Activated CD8-positive, alpha-beta memory T cell treated with anti-CD3 and anti-CD28 coated beads for 24 hours (primary cell): ENCODE data around the gene SOX6.
"Not testable (repeated sequence)": the region's sequence is repeated elsewhere in the genome, so short reads cannot be mapped to it uniquely, and the experiment has no call there.

Experiments
- DNase-seq: peaks from one replicate; pipeline ENCODE4 v3.0.0-alpha.2; 2020

Gene SOX6

DNA sequence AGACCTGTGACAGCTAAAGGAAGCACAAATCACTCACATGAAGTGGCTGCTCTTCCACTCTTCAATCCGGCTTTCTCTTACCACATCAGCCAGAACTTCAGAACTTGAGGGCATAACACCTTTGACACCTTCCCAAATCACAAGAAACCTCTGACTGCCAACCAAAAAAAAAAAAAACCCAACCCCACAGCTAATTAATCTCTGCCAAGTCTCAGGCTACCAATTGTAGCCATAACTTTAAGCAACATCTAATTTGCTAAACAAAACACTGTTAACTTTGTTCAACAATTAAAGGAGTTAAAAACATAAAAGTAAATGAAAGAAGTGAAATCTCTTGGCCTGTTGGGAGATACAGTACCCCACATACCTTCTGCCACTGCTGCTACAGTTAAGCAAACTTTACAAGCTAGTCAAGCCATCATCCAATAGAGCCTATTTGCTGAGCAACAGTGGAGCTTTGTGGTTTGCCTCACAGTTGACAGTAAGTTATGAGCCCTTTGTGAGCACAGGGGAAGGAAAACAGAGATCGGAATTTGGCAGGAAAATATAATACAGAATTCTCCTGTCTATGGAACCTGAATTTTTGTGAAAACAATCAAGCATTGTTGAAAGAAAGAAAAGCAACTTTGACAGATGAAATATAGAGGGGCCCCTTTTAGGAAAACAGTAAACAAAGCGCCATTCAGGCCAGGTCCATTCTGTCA lies at the start of gene SOX6:
SOX6 (minus strand) TSS at position 490 of the 704 bp plus-strand sequence. CDS start 15,298 bp downstream, outside the sequence.
- DNase-seq: no peak

DNA sequence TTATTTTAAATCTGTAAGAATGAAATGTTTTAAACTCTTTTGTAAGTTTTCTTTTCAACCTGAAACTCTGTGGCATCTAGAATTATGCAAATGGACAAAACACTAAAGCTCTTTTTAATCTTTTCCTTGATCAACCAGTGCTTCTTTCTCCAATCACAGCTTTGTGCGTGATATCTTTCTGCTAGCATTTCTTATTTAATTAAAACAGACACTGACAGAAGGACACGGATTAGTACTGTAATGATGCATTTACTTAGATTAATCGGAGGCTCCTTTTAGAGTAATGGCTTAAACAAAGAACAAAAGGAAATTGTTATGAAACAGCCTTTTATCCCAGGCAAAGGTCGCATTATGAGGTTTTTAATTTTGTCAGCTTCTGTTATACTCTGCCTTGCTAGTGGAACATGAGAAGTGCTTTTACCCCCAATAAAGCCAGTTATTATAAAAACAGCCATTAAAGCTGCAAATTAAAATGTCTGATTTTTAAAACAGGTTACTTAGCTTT lies 48.5 kb upstream of the SOX6 start:
- no peak for DNase-seq

DNA sequence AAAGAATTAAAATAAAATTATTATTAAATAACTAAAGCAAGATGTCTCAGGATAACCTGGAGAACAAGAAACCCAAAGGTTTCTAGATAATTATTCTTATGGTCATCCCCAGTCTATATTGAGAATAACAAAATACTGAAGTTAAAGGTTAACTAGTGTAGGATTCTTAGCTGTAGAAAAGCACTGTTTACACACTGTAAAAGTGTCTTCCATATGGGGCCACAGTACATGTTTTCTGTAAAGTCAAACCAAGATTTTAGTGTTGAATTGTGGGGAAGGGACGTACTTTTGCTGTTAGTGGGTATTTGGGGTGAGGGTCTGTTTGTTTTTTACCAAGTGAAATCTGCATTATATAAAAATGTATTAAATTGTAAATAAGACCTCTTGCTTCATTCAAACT lies 47.5 kb upstream of the SOX6 start:
- no peak for DNase-seq

DNA sequence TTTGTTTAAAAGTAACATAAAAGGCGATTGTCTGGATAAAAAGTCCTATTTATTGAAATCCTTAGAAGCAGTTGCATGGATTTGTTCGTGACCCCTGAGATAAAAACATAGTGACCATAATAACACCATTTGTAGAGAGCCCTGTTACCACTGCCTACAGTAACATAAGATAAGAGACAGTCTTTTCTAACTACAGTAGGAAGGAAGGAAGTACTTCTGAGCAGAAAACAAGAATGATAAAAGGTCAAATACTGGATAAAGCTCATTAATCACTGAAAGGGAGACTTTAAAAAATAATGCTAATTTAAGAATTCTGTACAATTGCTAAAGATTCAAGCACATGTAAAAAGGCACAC lies 47.1 kb upstream of the SOX6 start:
- DNase-seq: no peak

DNA sequence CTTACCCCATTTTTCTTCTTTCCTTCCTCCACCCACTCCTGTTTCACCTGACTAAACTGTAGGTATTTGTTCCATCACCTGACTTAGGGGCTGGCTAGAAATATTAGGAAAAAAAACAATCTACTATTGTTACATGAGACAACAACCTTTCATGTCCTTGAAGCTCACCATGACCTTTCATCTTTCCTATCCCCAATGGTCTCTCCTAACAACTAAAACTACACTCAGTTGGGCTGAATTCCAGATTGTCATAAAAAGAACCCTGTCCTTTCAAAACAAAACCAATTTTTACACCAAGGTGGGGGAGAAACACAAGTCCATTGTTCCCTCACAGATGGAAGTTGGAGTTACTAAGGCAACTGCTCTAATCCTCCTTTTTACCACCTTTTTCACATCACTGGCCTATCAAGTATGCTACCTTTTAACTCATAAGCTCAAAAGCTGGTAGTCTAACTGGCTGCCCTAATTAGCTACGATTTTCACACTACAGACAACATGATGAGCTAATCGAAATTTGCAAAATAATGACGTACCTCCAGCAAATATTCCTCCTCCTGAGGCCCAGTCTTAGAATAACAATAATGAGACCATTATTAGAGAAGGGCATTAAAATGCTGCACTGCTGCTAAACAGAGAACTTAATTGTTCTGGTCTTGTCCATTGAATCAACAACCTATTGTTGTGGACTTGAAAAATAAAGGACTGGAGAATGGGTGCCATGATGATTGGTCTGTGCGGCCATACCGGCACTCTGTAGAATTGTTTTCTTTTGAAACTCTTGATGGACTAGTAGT lies 46.5 kb upstream of the SOX6 start:
- DNase-seq: no peak

DNA sequence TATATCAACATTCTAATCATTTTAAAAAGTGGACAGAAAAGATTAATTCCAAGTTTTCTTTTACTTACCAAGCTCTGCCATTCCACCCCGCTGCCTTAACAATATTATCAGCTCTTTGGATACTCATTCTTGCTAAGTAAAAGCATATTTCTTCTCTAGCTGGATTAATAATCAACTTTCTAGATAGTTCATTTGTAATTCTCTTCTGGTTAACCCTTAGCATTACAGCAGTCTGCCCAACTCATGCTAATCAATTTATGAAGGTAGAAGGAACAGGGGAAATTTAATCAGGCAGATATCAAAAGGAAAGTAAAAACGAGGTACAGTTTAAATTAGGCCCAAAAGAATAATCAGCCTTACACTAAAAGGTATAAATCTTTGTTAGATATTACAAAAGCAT lies 41.0 kb upstream of the SOX6 start:
- no peak for DNase-seq

DNA sequence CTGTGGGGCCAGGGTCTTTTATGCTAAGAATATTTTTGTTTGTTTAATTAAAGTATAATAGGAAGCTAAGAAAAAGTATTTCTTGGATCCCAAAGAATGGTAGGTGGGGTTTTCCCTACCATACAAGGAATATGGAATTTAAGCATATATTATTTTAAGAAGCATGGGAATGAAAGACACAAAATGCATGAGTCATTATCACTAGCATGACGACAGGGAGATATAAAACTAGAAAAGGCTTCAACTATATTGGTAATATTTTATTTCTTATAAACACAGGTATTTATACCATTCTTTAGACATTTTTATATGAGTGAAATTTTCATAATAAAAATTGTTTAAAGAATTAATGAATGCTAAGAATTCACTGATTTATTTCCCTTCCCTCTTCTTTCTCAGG lies 39.3 kb upstream of the SOX6 start:
- DNase-seq: no peak

DNA sequence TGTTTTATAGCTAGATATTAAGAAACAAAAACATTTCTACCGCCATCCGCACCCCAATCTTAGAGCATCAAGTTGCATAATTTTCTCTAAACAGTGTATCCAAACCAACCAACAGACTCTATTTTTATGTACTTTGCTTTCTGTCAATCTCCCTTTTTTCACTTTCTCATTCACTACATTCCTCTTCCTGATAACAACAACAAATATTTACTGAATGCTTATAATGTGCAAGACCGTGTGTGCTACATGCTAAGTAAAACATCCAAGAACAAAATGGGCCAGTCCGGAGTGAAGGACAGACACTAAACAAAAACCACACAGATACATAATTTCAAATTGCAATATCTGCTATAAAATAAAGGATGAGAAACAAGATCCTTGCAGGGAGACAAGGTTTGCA lies 38.6 kb upstream of the SOX6 start:
- no peak for DNase-seq

DNA sequence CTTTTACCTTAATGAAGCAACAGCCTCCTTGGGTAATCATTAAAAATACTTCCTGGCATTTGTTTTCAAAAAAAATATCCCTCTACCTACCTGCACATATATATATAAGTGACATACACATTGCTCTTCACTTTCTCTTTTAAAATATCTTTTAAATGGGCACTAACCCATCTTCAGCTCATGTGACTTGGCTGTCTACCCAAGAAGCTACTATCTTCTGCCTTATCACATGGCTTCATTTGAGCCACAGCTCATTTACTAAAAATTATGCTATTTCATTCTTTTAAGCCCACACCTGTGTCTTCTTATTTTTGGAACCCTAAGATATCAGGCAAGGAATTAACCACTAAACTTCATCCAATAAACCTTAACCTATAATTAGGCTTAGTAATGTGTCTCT lies 37.0 kb upstream of the SOX6 start:
- DNase-seq: no peak

DNA sequence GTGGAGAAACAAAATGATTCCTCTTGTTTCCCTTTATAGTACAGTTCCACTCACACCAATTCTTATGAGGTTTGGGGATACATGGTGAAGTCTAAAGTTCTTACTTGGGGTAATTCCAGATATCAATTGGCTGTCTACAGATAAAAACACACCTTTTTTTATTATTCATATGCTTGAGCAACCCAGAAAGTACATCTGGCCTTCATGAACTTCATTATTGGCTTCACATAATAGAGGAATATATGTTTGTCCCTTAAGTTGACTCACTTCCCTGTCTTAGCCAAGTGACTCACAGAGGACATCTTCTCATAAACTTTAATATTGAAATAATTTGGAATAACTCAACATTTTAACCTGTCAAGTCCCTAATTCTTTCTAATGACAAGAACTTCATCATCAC lies 36.3 kb upstream of the SOX6 start:
- no peak for DNase-seq

DNA sequence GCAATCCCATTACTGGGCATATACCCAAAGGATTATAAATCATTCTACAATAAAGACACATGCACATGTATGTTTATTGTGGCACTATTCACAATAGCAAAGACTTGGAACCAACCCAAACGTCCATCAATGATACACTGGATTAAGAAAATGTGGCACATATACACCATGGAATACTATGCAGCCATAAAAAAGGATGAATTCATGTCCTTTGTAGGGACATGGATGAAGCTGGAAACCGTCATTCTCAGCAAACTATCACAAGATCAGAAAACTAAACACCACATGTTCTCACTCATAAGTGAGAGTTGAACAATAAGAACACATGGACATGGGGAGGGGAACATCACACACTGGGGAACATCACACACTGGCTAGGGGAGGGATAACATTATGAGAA lies 34.5 kb upstream of the SOX6 start:
- DNase-seq: not testable (repeated sequence)

DNA sequence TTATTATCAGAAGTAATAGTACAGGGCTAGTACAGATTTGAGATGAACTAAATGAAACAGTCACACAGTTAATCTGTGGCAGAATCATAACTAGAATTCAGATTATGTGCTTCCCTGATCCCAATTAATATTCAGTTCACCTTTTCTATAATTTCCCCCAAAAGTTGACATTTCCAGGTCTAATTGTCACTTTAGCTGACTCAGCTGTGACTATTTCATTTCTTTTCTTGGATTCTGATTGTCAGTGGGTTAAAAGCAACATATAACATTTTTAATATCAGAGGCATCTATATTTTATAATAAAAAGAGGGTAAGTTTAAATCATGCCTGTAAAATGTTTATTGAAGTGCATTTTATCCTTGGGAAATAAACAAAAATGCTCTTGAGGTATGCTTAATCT lies 28.8 kb upstream of the SOX6 start:
- no peak for DNase-seq

DNA sequence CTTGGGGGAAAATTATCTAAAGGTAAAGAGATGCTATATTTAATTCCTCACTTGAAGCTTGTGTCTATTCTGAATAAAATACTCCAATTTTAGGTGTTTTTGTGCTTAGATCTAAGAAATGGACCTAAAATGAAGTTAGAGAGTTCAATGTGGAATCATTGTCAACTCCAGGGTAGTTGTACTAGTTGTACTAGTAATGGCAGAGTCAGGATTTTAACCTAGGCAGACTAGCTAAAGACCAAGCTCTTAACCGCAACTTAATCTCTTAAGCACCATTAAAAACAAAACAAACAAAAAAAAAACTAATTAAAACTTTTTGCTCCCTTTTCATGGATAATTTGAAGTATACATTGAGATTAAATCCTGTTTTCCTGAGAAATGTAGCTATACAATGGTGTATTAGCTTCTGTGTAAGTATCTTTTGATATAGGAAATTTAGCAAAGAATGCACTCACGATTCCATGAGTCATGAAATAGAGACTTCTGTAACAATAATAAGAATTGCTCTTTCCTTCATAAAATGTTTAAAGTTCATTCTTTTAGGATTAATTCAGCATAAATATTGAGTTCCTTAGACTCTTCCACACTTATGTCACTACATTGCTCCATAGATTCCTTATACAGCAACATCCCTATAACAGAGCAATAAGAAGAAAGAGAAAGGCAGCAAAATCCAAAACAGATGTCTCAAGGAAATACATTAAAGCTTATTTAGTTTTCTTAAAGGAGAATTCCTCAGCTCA lies 26.5 kb upstream of the SOX6 start:
- no peak for DNase-seq

DNA sequence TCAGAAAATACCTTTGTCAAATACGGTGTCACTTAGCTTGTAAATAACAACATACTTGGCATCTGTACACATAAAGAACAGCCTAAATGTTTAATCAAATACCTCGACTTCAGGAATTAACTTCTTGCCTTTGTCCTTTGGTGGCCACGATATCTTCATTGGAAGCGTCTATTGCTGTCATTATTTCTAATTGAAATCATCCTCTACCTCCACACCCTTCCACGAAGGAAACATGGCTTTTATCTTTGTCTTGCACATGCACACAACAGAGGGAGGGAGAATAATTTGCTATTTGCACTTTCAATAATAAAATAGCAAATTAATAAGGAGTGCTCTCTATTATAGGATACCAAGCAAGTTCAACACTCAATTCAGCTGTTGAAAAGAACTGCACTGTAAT lies 25.8 kb upstream of the SOX6 start:
- DNase-seq: no peak

DNA sequence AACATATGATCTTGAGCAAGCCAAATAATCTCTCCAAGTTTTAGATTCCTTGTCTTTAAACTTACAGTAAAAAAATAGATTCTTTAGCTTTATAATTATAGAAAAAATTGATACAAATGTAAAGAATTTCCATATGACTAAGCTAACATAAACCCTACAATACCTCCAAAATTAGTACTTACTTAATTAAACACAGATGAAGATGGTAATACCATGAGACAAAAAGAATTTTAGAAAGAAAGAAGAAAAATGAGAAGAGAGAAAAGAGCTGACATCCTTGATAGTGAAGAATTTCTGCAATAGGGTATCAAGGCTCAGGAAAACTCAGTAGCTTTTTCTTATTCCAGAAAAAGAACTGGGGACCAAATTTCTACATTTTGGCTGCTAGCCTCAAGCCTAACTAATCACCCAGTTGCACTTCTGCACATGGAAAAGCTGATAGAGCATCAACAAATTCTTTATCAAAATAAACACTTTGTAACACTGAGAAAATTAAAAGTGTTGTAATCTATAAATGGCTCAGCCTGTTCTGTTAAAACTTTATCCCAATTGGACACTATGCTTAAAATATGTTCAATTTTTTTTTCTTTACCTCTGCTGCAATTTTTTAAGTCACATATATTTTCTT lies 24.7 kb upstream of the SOX6 start:
- DNase-seq: no peak

DNA sequence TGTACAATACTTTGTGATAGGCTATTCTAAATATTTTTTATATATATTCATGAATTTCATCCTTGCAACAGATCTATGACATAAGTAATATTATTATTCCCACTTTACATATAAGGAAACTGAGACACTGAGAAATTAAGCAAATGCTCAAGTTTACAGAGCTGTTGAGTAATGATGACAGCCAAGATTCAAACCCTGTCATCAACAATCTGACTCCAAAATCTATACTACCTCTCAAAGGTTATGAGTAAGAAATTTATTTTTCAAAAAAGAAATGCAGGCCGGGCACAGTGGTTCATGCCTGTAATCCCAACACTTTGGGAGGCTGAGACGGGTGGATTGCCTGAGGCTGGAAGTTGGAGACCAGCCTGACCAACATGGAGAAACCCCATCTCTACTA lies 22.6 kb upstream of the SOX6 start:
- DNase-seq: no peak

DNA sequence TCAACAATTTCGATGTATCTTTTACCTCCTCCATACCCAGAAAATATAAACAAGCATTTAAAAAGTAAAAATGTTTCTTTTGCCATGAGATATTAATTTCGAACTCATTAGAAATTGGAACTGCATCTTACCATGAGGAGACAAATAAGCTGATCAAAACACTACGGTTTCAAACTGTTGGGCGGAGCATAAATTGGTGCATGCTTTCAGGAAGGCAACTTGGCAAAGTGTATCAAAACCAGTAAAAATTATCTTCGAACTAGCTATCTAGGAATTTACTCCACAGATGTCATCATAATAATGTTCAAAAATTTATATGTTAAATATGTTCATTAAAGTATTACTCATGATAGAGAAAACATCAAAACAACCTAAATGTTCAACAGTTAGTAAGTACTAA lies 21.4 kb upstream of the SOX6 start:
- no peak for DNase-seq

DNA sequence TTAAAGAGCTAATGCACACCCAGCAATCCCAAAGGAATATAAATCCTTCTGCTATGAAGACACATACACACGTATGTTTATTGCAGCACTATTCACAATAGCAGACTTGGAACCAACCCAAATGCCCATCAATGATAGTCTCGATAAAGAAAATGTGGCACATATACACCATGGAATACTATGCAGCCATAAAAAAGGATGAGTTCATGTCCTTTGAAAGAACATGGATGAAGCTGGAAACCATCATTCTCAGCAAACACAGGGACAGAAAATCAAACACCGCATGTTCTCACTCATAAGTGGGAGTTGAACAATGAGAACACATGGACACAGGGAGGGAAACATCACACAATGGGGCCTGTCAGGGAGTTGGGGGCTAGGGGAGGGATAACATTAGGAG lies 19.3 kb upstream of the SOX6 start:
- DNase-seq: not testable (repeated sequence)

DNA sequence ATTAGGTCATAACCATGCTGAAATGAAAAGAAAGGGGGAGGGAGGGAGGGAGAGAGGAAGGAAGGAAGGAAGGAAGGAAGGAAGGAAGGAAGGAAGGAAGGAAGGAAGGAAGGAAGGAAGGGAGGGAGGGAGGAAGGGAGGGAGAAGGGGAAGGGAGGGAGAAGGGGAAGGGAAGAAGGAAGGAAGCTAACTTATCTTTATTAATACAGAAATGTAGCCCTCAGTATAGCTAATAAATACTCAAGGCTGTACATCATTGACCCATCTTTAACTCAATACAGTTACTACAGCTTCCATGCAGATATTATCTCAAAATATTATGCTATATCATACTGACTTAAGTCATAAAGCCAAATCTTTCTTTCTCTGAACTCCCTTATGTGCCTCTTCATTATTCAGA lies 17.4 kb upstream of the SOX6 start:
- DNase-seq: no peak

DNA sequence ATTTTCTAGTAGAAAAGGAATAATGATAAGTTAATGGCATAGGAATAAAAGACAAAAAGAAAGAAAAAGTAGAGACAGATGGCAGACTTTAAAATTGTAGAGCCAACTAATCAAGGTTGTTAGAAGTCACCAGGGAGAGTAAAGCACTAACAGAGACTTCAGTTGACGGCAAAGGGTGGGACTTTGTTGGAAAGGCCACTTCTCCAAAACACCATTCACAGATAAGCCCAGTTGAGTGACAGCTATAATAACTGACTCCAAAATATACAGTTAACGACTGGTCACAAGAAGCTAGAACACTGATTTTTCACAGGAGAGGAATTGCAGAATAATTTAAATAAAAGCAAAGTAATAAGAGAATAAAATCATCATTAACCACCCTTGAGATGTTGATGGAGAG lies 16.0 kb upstream of the SOX6 start:
- DNase-seq: no peak

DNA sequence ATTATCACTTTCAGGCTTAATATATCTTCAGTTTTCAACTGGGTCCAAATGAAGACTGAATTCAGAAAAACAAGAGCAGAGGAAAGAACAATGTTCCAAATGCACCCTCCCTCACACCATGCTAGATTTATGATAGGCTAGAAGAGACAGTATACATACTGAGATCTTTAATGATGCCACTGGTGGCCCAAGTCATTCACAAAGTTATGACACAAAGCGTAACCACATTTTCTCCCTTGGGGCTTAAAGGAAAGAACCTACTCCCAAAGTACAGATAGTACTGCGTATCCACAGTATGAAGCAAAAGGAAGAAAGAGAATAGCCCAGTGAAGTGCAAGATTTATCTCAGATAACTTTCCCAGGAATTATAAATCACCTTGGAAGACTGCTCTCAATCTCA lies 10.9 kb upstream of the SOX6 start:
- no peak for DNase-seq

DNA sequence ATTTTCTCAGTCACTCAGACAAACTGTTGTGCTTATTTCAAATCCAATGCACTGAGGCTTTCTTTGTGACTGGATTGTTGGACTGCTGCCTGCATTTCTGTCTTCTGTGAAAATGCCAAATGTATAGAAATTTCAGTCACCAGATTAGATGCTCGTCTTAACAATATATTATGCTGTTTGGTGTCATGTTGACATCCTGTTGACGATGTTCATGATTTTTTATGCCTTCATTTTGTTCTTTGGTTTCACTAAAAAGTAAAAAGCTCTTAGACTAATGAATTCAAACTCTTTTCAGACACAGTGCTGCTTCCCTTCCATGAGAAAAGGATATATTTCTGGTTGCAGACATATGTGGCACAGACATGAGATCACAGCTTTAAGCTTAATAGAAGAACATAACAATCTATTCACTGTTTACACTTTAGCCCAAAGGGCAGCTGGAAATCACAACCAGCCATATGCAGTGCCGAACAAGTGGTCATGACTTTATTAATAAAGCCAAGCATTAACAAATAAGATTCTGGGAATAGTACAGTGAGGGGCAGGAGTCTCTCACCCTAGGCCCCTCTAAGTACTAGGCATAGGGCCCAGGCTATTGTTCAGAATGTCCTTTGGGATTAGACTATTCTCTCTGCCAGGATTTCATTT lies 9.4 kb upstream of the SOX6 start:
- DNase-seq: no peak

DNA sequence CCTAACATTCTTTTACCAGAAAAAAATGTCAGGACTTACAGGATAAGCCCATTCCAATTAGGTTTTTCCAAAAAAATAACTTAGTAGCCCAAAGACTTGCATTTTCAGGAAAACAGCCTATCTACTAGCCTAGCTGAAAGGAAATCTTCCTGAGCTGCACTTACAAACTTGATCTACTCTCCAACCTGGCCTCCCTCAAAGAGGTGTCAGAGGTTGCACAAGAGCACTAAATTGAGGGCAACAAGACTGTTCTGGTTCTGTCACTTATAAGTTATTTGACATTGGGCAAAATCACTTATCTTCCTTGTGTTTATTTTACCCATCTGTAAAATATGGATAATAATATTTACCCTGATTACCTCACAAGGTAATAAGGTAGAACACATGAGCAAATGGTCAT lies 7.9 kb upstream of the SOX6 start:
- no peak for DNase-seq
